NK-92 (cell line): ENCODE results near the gene PCSK1.
"Not testable (repeated sequence)": the region's sequence is repeated elsewhere in the genome, so short reads cannot be mapped to it uniquely, and the experiment has no call there.

Source experiments
- DNase-seq: peaks from one replicate; lab custom pipeline; 2025; ENCODE audit not compliant: unreplicated experiment; lab: John Stamatoyannopoulos, UW

Gene PCSK1

GRCh38 chr5:96427824-96428223, 5.2 kb downstream of the PCSK1 start:
- DNase-seq: no peak

GRCh38 chr5:96426831-96427230, 6.2 kb downstream of the PCSK1 start:
- DNase-seq: no peak

- no peak for DNase-seq
Measured at GRCh38 chr5:96425443-96425842, 7.6 kb downstream of the PCSK1 start.

- no peak for DNase-seq
Measured at GRCh38 chr5:96415897-96416296, 17.2 kb downstream of the PCSK1 start.

- DNase-seq: no peak
Measured at GRCh38 chr5:96412868-96413449, 20.1 kb downstream of the PCSK1 start.

- DNase-seq: no peak
Measured at GRCh38 chr5:96410013-96410412, 23.0 kb downstream of the PCSK1 start.

GRCh38 chr5:96408841-96409538, 24.1 kb downstream of the PCSK1 start:
- no peak for DNase-seq

- DNase-seq: no peak
Measured at GRCh38 chr5:96408210-96408777, 24.8 kb downstream of the PCSK1 start.

- no peak for DNase-seq
Measured at GRCh38 chr5:96407436-96407835, 25.6 kb downstream of the PCSK1 start.

- DNase-seq: no peak
Measured at GRCh38 chr5:96404191-96404867, 28.7 kb downstream of the PCSK1 start.

- no peak for DNase-seq
Measured at GRCh38 chr5:96402500-96402899, 30.5 kb downstream of the PCSK1 start.

- no peak for DNase-seq
Measured at GRCh38 chr5:96396878-96397277, 36.2 kb downstream of the PCSK1 start.

- not testable (repeated sequence) for DNase-seq
Measured at GRCh38 chr5:96395295-96395694, 37.8 kb downstream of the PCSK1 start.

GRCh38 chr5:96391921-96392320, 41.1 kb downstream of the PCSK1 start:
- DNase-seq: no peak

GRCh38 chr5:96388176-96388575, 44.9 kb downstream of the PCSK1 start:
- DNase-seq: no peak

- no peak for DNase-seq
Measured at GRCh38 chr5:96387616-96388015, 45.4 kb downstream of the PCSK1 start.

- DNase-seq: no peak
Measured at GRCh38 chr5:96385538-96385937, 47.5 kb downstream of the PCSK1 start.

- no peak for DNase-seq
Measured at GRCh38 chr5:96384353-96384752, 48.7 kb downstream of the PCSK1 start.

- DNase-seq: no peak
Measured at GRCh38 chr5:96381526-96381925, 51.5 kb downstream of the PCSK1 start.

- no peak for DNase-seq
Measured at GRCh38 chr5:96379896-96380295, 53.2 kb downstream of the PCSK1 start.

GRCh38 chr5:96377597-96377996, 55.5 kb downstream of the PCSK1 start:
- no peak for DNase-seq

GRCh38 chr5:96377167-96377566, 55.9 kb downstream of the PCSK1 start:
- no peak for DNase-seq
